Measurements from ENCODE around the gene BICDL2. TPM values are rescaled to one million over a fixed set of nuclear protein-coding genes. Genes with fewer than 3 reads are reported as not detected.

Gene BICDL2
- total and polyA plus RNA-seq, 2 of the 8 experiments (the other 6 are each of a cell fraction or from before 2014, with no cell fraction given) = 7.3 to 15.9 TPM

DNA sequence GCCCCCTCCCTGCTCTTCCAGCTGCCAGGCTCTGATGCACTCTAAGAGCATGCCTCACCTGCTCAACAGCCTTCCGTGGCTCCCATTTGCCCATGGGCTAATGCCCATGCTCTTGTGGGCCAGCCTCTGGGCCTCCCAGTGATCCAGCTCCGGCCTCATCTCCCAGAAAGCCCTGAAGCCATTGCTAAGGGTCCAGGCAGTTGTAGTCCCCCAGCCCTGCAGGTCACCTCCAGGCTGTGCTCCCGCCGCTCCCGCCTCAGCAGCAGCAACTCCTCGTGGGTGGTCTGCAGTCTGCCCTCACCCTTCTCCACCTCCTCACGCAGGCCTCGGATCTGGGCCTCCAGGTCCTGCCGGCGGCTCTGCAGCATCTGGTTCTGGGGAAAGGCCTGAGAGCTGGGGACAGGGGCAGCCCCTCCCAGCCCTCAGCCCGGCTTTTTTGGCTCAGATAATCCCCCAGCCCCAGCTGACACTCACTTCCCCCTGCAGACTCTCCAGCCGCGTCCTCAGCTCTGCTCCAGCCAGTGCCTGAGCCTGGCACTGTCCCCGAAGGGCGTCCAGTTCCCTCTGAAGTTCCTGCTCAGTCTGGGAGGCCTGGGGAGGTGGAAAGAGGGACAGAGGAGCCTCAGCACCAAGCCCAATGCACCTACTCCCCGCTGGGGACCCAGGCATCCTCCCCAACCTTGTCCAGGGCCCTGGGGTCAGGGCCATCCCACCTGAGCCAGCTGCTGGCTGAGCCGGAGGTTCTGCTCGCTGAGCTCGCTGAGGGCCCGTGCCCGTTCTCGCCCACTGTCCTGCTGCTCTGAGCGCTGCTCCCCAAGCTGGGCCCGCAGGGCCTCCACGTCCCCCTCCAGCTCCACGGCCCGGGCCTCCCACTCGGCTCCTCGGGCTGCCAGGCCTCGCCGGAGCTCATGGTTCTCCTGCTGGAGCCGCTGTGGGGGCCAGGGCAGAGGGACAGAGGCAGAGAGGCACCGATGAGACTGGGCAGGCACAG lies 6.2 kb downstream of the BICDL2 start:
- no peak overlapping the region; the same call in 1 of the 2 replicates for H4K8ac ChIP-seq (ENCODE audit: extremely low read depth, insufficient read depth, low read length)
- POLR2A ChIA-PET (ENCODE audit: partially characterized antibody) = interaction anchor here (0.7 to 35.7 kb wide), 9 partner anchors 2 to 102 kb away, joined by 3 to 1808 read pairs (median 61); partner anchors contain the start of genes BICDL2, CLDN6, CLDN9 and HCFC1R1
- no peak for TF ChIP-seq JUN (IDR thresholded peaks at IDR 0.05; ENCODE audit: low read depth, low read length)
- no peak for TF ChIP-seq SUZ12 (IDR thresholded peaks at IDR 0.05; ENCODE audit: low read length)
- TF ChIP-seq JUND (IDR thresholded peaks at IDR 0.05; ENCODE audit: low read length) = no peak
- no peak for TF ChIP-seq SIX5 (IDR thresholded peaks at IDR 0.05; ENCODE audit: low read depth, low read length)
- no peak for TF ChIP-seq SAP30 (IDR thresholded peaks at IDR 0.05; ENCODE audit: insufficient read depth, insufficient replicate concordance, low read length)
- TF ChIP-seq USF2 (IDR thresholded peaks at IDR 0.05; ENCODE audit: low read length) = no peak
- no peak for TF ChIP-seq POU5F1 (IDR thresholded peaks at IDR 0.05; ENCODE audit: low read depth, low read length)
- no peak for TF ChIP-seq NRF1 (IDR thresholded peaks at IDR 0.05; ENCODE audit: low read depth, low read length)
- no peak for TF ChIP-seq EZH2 (IDR thresholded peaks at IDR 0.05; ENCODE audit: low read depth, low read length, severe bottlenecking)

More for the DNA sequence above, 6.2 kb downstream of the BICDL2 start:
- no peak overlapping the region for H3K27ac ChIP-seq (ENCODE audit: low read depth, low read length)
- H3K23me2 ChIP-seq (ENCODE audit: low read depth, low read length) = no peaks in the 10 kb centered on the region
- H3K9me3 ChIP-seq (ENCODE audit: insufficient read depth in 2 of 2, low read depth in 1 of 2, low read length in 1 of 2) = no peaks in the 10 kb centered on the region
- no peak overlapping the region for H4K91ac ChIP-seq (replicated peaks; ENCODE audit: insufficient read length, low read length)
- H3K27me3 ChIP-seq (replicated peaks in 1 of 4; ENCODE audit: control insufficient read depth in 3 of 4, extremely low read depth in 1 of 4, insufficient read depth in 3 of 4, low read length in 3 of 4) = 0 out of 7 replicates have a peak, but pooled peaks cover 0 to 2% (median 0%) of the 10 kb centered on the region in 4 experiments
- H2BK12ac ChIP-seq (ENCODE audit: low read depth, low read length) = no peak overlapping the region
- no peak overlapping the region for H2AFZ ChIP-seq (ENCODE audit: low read length)
- H2BK120ac ChIP-seq (replicated peaks; ENCODE audit: low read depth, low read length) = no peak overlapping the region
- H2BK15ac ChIP-seq (ENCODE audit: low read length) = no peak overlapping the region
- H3K14ac ChIP-seq (ENCODE audit: insufficient read length) = no peak overlapping the region
- no peak overlapping the region for H3K18ac ChIP-seq (ENCODE audit: extremely low read depth, low read length)
- 93% methylated on average over 29 of the region's 33 CpGs; no CpG with 5 or more reads in 1 of the 2 experiments for WGBS, 2 experiments (ENCODE audit: extremely low coverage in 1 of 2, insufficient coverage in 1 of 2, insufficient read length in 1 of 2, insufficient replicate concordance in 2 of 2, low coverage in 1 of 2, low lambda C conversion rate in 2 of 2, missing lambda C conversion rate in 1 of 2)
- no peak overlapping the region for H3K23ac ChIP-seq (ENCODE audit: insufficient read length)
- DNase-seq (ENCODE audit: low read depth in 1 of 2, low spot score in 2 of 2) = peak in 1 of 2 experiments; percentile 40
- H3K4me2 ChIP-seq (ENCODE audit: insufficient read depth in 1 of 2, low read depth in 2 of 2, low read length in 2 of 2) = no peak overlapping the region
- peaks cover 0 to 21% (median 9%) of the 10 kb centered on the region in 4 experiments; a peak in 7 of 8 replicates for H3K36me3 ChIP-seq (ENCODE audit: control insufficient read depth in 2 of 4, insufficient read depth in 4 of 4, low read length in 3 of 4)
- FAIRE-seq = no peak
- H3K56ac ChIP-seq (replicated peaks; ENCODE audit: insufficient read length, low read depth, low read length) = no peak overlapping the region
- H3K4me3 ChIP-seq (ENCODE audit: extremely low read depth in 1 of 4, insufficient read depth in 2 of 4, low read depth in 3 of 4, low read length in 4 of 4) = no peak overlapping the region
- H3K4ac ChIP-seq (replicated peaks; ENCODE audit: insufficient read length, low read depth, low read length) = no peak overlapping the region
- H3K79me2 ChIP-seq (ENCODE audit: control insufficient read depth in 1 of 2, insufficient read depth in 2 of 2, low read length in 2 of 2) = no peaks in the 10 kb centered on the region
- CTCF ChIA-PET (ENCODE audit: partially characterized antibody) = interaction anchor here (0.6 to 23.8 kb wide), 29 partner anchors 11 to 1366 kb away, joined by 3 to 639 read pairs (median 9); partner anchors contain the start of genes CLDN6, CLDN9, HCFC1R1 and KREMEN2
- no peak overlapping the region for H2BK5ac ChIP-seq (ENCODE audit: low read depth, low read length)
- no peak overlapping the region for H2AK5ac ChIP-seq (ENCODE audit: low read depth, low read length)
- H3K9ac ChIP-seq (replicated peaks in 1 of 4; ENCODE audit: extremely low read depth in 1 of 4, low read depth in 3 of 4, low read length in 3 of 4) = no peak overlapping the region
- peaks cover 10 to 34% of the 10 kb centered on the region in 2 experiments for H4K20me1 ChIP-seq (replicated peaks in 1 of 2; ENCODE audit: control insufficient read depth in 1 of 2, insufficient read depth in 2 of 2, low read length in 2 of 2)
- 0 out of 2 replicates have a peak, but pooled peaks cover 1% of the 10 kb centered on the region for H3K79me1 ChIP-seq (ENCODE audit: low read depth, low read length)
- peaks cover 0 to 11% (median 8%) of the 10 kb centered on the region in 4 experiments; a peak in 6 of 7 replicates for H3K4me1 ChIP-seq (replicated peaks in 1 of 4; ENCODE audit: control insufficient read depth in 3 of 4, insufficient read depth in 4 of 4, low read length in 3 of 4)
- H2BK20ac ChIP-seq (ENCODE audit: low read length) = 0 out of 2 replicates have a peak overlapping the region, but pooled peaks have one; percentile 48
- no peak overlapping the region for H4K5ac ChIP-seq (ENCODE audit: insufficient read length, low read depth, low read length)

All from H1 (cell line).